ELR (cell line): ENCODE data around the gene C4orf50.

Experiments used
- DNase-seq: peaks from one replicate; pipeline ENCODE4 v3.0.0-alpha.2; 2015; ENCODE audit warnings: low read depth

Gene C4orf50

GRCh38 chr4:6018331-6018730, at the start of gene C4orf50:
TSS of gene C4orf50 (minus strand) at chr4:6018431.
- no peak for DNase-seq

- DNase-seq, result no peak
These were observed 47.8 kb upstream of the C4orf50 start for GRCh38 chr4:6065934-6066590.

- no peak for DNase-seq
These were observed 46.9 kb upstream of the C4orf50 start for GRCh38 chr4:6065166-6065565.

- no peak for DNase-seq
These were observed 46.2 kb upstream of the C4orf50 start for GRCh38 chr4:6064383-6064782.

DNA sequence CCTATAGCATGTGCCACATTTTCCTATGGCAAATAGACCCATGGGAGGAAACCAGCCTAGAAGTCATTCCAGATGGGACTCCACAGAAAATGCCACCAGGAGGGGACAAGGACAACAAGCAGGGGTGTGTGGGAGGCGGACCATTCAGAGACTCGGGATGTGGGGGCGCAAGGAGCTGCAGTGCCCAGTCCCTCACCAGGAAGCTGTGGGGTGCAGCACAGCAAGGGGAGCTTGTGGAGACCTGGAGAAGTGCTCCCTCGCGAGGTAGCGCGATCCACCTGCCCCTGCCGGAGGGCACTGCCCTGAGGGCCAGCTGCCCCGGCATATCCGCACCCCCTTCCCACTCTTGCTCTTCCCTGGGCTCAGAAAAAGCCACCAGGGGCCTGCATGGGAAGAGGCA, 45.5 kb upstream of the C4orf50 start:
- DNase-seq, result no peak

DNA sequence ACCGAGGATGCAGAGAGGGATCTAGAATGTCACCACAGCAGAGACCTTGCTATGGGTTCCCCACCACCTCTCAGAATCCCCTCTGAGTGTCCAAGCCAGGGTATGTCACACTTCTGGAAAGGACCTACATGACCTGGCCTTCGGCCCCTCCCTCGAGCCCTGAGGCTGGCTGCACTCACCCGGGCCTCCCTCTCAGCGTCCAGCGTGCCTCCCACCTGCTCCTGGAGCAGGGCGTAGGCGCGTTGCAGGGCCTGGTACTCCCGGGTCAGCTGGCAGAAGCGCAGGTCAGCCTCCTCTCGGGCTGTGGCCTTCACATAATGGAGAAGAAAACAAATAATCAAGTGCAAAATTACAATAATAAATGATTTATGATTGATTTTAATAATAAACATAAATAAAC, 43.9 kb upstream of the C4orf50 start:
- no peak for DNase-seq

DNA sequence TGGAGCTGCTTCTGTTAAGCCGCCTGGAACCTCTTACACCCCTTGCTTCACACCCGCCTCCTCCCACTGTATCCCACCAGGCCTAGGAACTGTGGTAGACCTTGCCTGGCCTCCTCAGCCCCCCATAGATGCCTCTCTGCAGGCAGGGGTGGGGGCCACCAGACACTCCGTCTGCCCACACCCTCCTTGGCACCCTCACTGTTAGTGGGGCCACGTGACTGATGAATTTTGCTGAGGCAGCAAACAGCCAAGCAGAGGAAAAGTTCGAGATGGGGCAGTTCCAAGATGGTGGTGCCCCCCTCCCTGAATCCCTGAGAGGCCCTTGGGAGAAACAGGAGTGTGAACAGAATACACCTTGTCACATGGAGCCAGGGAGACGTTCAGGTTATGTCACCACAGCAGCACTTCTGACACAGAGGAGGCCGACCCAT, 41.2 kb upstream of the C4orf50 start:
- DNase-seq, result no peak

DNA sequence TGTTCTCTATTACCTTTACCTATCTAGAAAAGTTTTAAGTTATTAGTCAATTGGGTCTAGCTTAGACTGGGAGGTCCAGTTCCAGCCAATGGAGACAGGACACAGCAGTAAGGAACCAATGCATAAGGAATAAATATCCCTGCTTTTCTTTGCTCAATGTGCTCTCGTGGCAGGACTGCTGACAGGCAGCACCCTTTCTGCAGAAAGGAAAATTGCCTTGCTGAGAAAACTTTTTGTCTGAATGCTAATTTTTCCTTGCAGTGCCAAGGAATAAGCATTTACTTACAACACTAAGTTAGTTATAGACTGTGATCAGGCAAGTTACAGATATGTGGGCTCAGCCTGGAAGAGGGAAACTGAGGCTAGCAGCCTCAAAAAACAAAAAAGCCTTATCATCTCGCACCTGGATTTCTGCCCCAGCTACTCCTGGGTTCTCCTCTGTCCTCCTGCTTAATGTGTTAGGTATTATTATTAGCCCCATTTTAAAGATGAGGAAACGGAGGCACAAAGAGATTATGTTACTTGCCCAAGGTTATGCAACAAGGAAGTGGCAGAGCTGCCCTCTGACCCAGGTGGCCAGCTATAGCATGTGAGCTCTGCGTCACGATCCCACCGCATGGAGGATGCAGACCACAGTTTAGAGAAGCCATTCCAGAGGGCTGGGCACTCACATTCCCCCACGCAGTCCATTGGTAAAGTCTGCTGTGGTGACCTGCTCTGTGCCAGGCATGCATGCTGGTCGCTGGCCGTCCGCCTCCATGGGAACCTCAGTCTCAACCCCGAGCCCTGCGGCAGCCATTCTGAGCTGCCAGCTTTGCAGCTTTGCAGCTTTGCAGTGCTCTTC, 40.5 kb upstream of the C4orf50 start:
- DNase-seq, result no peak

- DNase-seq, result no peak
These were observed 38.9 kb upstream of the C4orf50 start for GRCh38 chr4:6056976-6057766.

DNA sequence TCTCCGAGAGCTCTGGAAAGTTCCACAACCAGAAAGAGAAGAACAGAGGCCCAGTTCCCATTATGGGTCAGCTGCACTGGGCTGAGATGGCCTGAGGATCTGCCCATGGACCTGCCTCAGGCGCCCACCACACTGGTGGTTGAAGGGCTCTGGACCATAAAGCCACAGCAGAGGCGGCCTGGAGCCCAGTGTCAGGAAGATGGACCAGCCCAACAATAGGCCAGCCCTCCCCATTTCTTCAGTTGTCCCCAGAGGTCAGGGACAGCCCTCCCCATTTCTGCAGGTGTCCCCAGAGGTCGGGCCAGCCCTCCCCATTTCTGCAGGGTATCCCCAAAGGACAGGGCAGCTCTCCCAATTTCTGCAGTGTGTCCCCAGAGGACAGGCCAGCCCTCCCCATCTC, 37.2 kb upstream of the C4orf50 start:
- no peak for DNase-seq

GRCh38 chr4:6055030-6055429, 36.8 kb upstream of the C4orf50 start:
- DNase-seq, result no peak

DNA sequence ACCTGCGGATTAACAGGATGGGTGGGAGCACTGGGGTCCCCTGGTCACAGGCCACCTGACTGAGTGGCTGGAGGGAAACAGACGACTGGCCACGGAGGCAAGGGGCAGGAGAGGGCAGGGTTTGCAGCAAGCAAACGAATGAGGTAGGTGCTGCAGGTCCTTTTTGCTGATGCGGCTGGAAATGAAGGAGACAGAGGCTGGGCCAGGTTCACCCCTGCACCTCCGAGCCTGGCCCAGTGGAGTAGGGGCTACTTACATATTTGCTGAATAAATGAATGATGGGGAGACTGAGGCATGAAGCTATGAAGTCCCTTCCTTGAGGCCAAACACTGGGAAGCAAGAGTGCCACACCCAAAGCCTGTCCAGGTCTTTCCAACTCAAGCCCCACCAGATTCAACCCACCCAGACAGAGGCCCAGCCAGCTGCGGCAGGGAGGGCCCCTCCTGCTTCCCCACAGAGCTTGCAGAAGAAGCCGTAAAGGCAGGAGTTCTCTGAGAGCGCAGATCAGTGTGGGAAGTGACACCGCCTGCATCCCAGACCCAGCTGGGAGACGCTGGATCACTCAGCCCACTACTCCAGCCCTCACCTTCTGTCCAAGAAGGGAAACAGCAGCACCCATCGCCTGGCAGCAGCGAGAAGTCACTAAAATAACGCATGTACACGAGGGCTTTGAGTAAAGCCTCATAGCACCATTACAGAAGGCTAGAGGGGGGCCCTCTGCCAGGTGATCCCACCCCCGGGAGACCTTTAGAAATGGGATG, 36.1 kb upstream of the C4orf50 start:
- DNase-seq, result no peak

DNA sequence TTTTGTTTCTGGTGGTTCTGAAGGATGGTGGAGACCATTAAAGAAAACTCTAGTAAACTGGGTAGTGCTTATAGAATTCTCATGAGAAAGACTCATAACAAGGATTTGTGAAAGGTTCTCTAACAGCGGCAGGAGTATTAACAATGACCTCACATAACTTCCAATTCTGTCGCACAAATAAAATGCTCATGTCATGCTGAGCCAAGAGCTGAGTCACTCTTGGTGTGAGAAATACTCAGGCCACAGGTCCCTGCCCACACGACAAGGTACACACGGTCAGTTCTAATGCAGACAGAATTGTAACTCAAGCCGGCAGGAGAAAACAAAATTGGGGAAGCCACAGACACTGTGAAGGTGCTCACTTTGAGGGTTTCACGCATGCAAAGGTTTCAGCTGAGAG, 34.4 kb upstream of the C4orf50 start:
- DNase-seq, result no peak

GRCh38 chr4:6050551-6050950, 32.3 kb upstream of the C4orf50 start:
- DNase-seq, result no peak

DNA sequence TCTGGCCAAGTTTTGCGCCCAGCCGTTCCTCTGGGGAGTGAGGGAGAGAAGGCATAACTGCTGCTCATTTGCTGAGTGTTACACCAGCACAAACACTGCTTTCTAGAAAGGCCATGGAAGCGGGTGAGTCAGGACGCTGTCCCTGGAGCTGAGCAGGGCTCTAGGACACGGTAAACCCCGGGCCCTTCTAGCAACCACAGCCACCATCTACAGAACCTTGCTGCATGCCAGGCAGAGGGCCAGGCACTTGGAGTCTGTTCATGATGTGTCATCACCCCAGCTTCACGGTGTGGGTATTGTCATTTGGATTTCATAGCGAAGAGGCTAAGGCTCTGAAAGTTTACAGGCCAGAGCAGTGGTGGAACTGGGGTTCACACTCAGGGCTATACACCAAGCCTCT, 31.8 kb upstream of the C4orf50 start:
- no peak for DNase-seq

DNA sequence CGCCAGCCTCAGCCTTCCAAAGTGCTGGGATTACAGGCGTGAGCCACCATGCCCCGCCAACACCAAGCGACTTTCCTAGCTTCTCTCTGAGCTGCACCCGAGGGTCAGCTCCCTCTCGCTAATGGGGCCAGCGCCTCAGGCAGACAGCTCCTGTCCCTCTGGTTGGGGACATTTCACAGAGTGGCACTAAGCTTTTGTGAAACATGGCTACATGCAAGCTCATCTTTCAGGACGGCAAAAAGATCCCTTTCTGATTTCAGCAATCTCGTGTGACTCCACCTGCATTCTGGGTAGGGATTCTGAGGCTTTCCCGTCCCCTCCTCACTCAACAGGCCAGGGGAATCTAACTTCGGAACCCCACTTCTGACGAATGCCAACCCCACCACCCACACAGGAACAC, 31.0 kb upstream of the C4orf50 start:
- no peak for DNase-seq

DNA sequence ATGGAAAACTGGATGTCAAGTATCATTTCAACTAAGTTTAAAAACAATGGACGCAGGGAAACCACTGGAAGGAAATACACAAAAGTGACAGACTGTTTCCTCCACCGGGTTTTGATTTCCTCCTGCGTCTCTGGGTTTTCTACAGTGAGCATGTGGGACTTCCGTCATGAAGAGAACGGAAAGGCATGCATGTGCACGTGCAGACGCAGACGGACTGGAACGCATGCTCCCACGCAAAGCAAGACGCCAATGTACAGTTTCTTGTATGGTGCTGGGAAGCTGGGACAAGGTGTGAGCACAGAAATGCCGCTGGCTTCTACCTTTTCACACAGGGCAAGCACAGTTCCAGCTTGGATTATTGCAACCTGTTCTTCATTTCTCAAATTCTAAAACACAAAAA, 30.3 kb upstream of the C4orf50 start:
- no peak for DNase-seq

GRCh38 chr4:6047130-6047673, 29.0 kb upstream of the C4orf50 start:
- no peak for DNase-seq

GRCh38 chr4:6046526-6047129, 28.4 kb upstream of the C4orf50 start:
- DNase-seq, result no peak

GRCh38 chr4:6044805-6045204, 26.6 kb upstream of the C4orf50 start:
- DNase-seq, result no peak

DNA sequence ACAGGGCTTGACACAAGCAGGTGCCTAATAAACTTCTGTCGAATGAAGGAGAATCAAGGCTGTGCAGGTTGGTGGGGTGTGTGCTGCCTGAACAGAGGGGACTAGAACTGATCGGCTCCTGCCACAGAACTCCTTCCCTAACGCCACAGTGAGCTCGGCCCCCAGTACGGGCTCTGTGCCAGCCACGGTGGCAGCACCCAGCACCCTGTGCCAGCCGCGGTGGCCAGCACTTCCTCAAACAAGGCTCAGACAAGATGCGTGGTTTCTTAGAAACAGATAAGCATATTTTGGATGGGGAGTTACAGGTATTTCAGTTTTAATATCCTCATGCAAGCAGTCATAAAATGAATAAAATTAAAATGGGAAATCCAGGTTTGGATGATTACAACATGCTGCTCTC, 26.0 kb upstream of the C4orf50 start:
- no peak for DNase-seq
